AG09319 (cell line): ENCODE measurements around the gene ALDOB.

Experiments used
- DNase-seq: peaks from one replicate; pipeline ENCODE4 v3.0.0-alpha.2; 2010; ENCODE audit warnings: low read depth; ENCODE audit errors: extremely low read depth
- CTCF ChIP-seq: IDR thresholded peaks from 2 replicates; pipeline ENCODE4 v1.5.1; 2011; ENCODE audit warnings: low read depth, mild to moderate bottlenecking, inconsistent platforms, low read length, moderate library complexity

Gene ALDOB

GRCh38 chr9:101435601-101436079 is at the start of gene ALDOB:
Gene ALDOB (minus strand): TSS chr9:101435774. CDS start chr9:101430887, 4,887 bp downstream.
- no peak for DNase-seq
- no peak for TF ChIP-seq CTCF

- no peak for TF ChIP-seq CTCF
- no peak for DNase-seq
Observed at GRCh38 chr9:101484046-101484445, 48.5 kb upstream of the ALDOB start.

- no peak for DNase-seq
- no peak for TF ChIP-seq CTCF
Observed at GRCh38 chr9:101481261-101481660, 45.7 kb upstream of the ALDOB start.

GRCh38 chr9:101480386-101480785 is 44.8 kb upstream of the ALDOB start:
- no peak for DNase-seq
- no peak for TF ChIP-seq CTCF

- no peak for DNase-seq
- no peak for TF ChIP-seq CTCF
Observed at GRCh38 chr9:101479338-101480030, 43.9 kb upstream of the ALDOB start.

GRCh38 chr9:101478906-101479305 is 43.3 kb upstream of the ALDOB start:
- no peak for TF ChIP-seq CTCF
- DNase-seq, result no peak

- no peak for TF ChIP-seq CTCF
Observed at GRCh38 chr9:101478444-101478843, 42.9 kb upstream of the ALDOB start.

More at GRCh38 chr9:101478444-101478843, 42.9 kb upstream of the ALDOB start:
- DNase-seq, result no peak
